CD14-positive monocyte (primary cell): ENCODE measurements around the gene NFAM1. TPM values are rescaled to one million over a fixed set of nuclear protein-coding genes. Genes with fewer than 3 reads are reported as not detected.
A peak's percentile ranks its signal among the peaks of the same experiment; 100 is the strongest.

Experiments
- DNase-seq, 3 donors: peaks; one replicate each; pipeline ENCODE4 v3.0.0-alpha.2; 2011 to 2022
- H2AFZ ChIP-seq: 2 replicates; pipeline ENCODE4 v1.6.0; 2012; ENCODE audit warnings: mild to moderate bottlenecking, low read depth, low read length, inconsistent platforms; ENCODE audit not compliant: insufficient read depth, poor library complexity, severe bottlenecking
- H3K27ac ChIP-seq, 2 donors: 1 replicate in 1 of 2; 2 replicates in 1 of 2; pipeline ENCODE4 v1.5.1; 2012 to 2013; ENCODE audit warnings: low read length in 2 of 2, control low read depth in 1 of 2, inconsistent platforms in 1 of 2, low read depth in 1 of 2, mild to moderate bottlenecking in 1 of 2
- H3K27me3 ChIP-seq, 2 donors: one replicate each; pipeline versions ENCODE4 v1.6.0 to v1.6.1; 2011 to 2013; ENCODE audit warnings: low read length in 2 of 2; ENCODE audit not compliant: control insufficient read depth in 2 of 2, insufficient read depth in 2 of 2
- H3K36me3 ChIP-seq, 2 donors: replicated peaks in 1 of 2; 1 replicate in 1 of 2; 2 replicates in 1 of 2; pipeline versions ENCODE4 v1.5.1 to v1.6.1; 2012 to 2013; ENCODE audit warnings: low read length in 2 of 2, control low read depth in 1 of 2, inconsistent platforms in 1 of 2, mild to moderate bottlenecking in 1 of 2; ENCODE audit not compliant: insufficient read depth in 2 of 2, control insufficient read depth in 1 of 2
- H3K4me1 ChIP-seq, 2 donors: 1 replicate in 1 of 2; 2 replicates in 1 of 2; pipeline versions ENCODE4 v1.5.1 to v1.6.1; 2012 to 2013; ENCODE audit warnings: low read length in 2 of 2, control low read depth in 1 of 2, inconsistent platforms in 1 of 2, mild to moderate bottlenecking in 1 of 2, moderate library complexity in 1 of 2; ENCODE audit not compliant: insufficient read depth in 2 of 2, control insufficient read depth in 1 of 2
- H3K4me2 ChIP-seq: replicated peaks from 2 replicates; pipeline ENCODE3; 2012; ENCODE audit warnings: low read length, moderate library complexity, mild to moderate bottlenecking; ENCODE audit not compliant: poor library complexity, severe bottlenecking; ENCODE audit errors: extremely low read depth
- H3K4me3 ChIP-seq, 3 experiments: fragments of 200-600 bp in 1 of 3; sonication (generic) in 1 of 3; replicated peaks in 1 of 3; 1 replicate in 2 of 3; 2 replicates in 1 of 3; pipeline ENCODE4 v1.5.1; 2011 to 2013; ENCODE audit warnings: low read length in 3 of 3, mild to moderate bottlenecking in 3 of 3, control low read depth in 2 of 3, low read depth in 2 of 3, inconsistent platforms in 1 of 3, moderate library complexity in 1 of 3
- H3K79me2 ChIP-seq: 2 replicates; pipeline ENCODE4 v1.6.0; 2012; ENCODE audit warnings: mild to moderate bottlenecking, control low read depth, inconsistent platforms, low read length, moderate library complexity; ENCODE audit not compliant: insufficient read depth
- H3K9ac ChIP-seq: 2 replicates; pipeline ENCODE4 v1.6.0; 2017; ENCODE audit warnings: low read length, mild to moderate bottlenecking; ENCODE audit not compliant: insufficient read depth, poor library complexity, severe bottlenecking
- H3K9me3 ChIP-seq, 2 donors: replicated peaks in 1 of 2; 1 replicate in 1 of 2; 2 replicates in 1 of 2; pipeline versions ENCODE4 v1.5.1 to v1.6.1; 2012 to 2013; ENCODE audit warnings: low read length in 2 of 2, control low read depth in 1 of 2; ENCODE audit not compliant: control insufficient read depth in 1 of 2, insufficient read depth in 1 of 2
- H4K20me1 ChIP-seq: 2 replicates; pipeline ENCODE4 v1.6.0; 2012; ENCODE audit warnings: mild to moderate bottlenecking, low read length, control low read depth, moderate library complexity; ENCODE audit not compliant: insufficient read depth
- H3K27ac Mint-ChIP-seq, 7 donors: one replicate each; pipeline ENCODE4 v1.8.0; 2020; ENCODE audit warnings: mild to moderate bottlenecking in 7 of 7, mixed read lengths in 7 of 7, moderate library complexity in 6 of 7, inconsistent platforms in 2 of 7
- H3K27me3 Mint-ChIP-seq, 3 donors: one replicate each; pipeline ENCODE4 v1.8.0; 2021 to 2022; ENCODE audit warnings: low read depth in 3 of 3, mild to moderate bottlenecking in 3 of 3, mixed read lengths in 3 of 3, moderate library complexity in 3 of 3, inconsistent platforms in 1 of 3
- H3K36me3 Mint-ChIP-seq, 2 donors: one replicate each; pipeline ENCODE4 v1.8.0; 2020; ENCODE audit warnings: mixed read lengths in 2 of 2, inconsistent platforms in 1 of 2, mild to moderate bottlenecking in 1 of 2
- H3K4me1 Mint-ChIP-seq: one replicate; pipeline ENCODE4 v1.8.0; 2020; ENCODE audit warnings: mild to moderate bottlenecking, mixed read lengths
- H3K4me3 Mint-ChIP-seq, 2 donors: one replicate each; pipeline ENCODE4 v1.8.0; 2020; ENCODE audit warnings: mild to moderate bottlenecking in 2 of 2, mixed read lengths in 2 of 2, moderate library complexity in 1 of 2
- H3K9me3 Mint-ChIP-seq, 7 donors: one replicate each; pipeline ENCODE4 v1.8.0; 2020 to 2022; ENCODE audit warnings: mixed read lengths in 7 of 7, mild to moderate bottlenecking in 6 of 7, moderate library complexity in 6 of 7, inconsistent platforms in 2 of 7
- WGBS: methylation state at CpG from one replicate; pipeline ENCODE4 v1.1.5; 2013; ENCODE audit warnings: missing lambda C conversion rate; ENCODE audit not compliant: insufficient coverage; 5-methylcytosine and 5-hydroxymethylcytosine counted together
- intact Hi-C, 2 donors: fragments of 100-400 bp; cut with micrococcal nuclease; formaldehyde crosslinking; loops; one replicate each; pipeline versions ENCODE4 v1.15.0 to v1.15.1; 2023
- polyA plus RNA-seq, 3 donors: library from polyadenylated mRNA; depleted of rRNA in 1 of 3; unstranded in 2 of 3; stranded (reverse) in 1 of 3; fragments of 300-500 nt in 2 of 3; fragments of >200 nt in 1 of 3; fragmentation: Illumina TruSeq in 2 of 3; gene quantifications; 1 replicate in 2 of 3; 2 replicates in 1 of 3; pipeline ENCODE4 v1.2.3, GENCODE V29; 2012 to 2021
- TF ChIP-seq, protein P1 (sequence below): fragments of 200-600 bp; IDR thresholded peaks from one replicate; pipeline ENCODE4 v1.8.0; 2022; ENCODE audit warnings: antibody characterized with exemption, mild to moderate bottlenecking

NFAM1 gene
- polyA plus RNA-seq, 3 donors: 36.0 to 71.0 (median 69.7) TPM

- no peak overlapping the region for H2AFZ ChIP-seq
- H3K4me3 ChIP-seq: no peak overlapping the region
- H3K4me1 ChIP-seq: no peaks in the 10 kb centered on the region
- H3K9ac ChIP-seq: no peak overlapping the region
- H3K27me3 ChIP-seq: no peaks in the 10 kb centered on the region
- intact Hi-C loops: no loop called here
- H3K27ac Mint-ChIP-seq: no peak overlapping the region
- TF ChIP-seq, protein P1, sequence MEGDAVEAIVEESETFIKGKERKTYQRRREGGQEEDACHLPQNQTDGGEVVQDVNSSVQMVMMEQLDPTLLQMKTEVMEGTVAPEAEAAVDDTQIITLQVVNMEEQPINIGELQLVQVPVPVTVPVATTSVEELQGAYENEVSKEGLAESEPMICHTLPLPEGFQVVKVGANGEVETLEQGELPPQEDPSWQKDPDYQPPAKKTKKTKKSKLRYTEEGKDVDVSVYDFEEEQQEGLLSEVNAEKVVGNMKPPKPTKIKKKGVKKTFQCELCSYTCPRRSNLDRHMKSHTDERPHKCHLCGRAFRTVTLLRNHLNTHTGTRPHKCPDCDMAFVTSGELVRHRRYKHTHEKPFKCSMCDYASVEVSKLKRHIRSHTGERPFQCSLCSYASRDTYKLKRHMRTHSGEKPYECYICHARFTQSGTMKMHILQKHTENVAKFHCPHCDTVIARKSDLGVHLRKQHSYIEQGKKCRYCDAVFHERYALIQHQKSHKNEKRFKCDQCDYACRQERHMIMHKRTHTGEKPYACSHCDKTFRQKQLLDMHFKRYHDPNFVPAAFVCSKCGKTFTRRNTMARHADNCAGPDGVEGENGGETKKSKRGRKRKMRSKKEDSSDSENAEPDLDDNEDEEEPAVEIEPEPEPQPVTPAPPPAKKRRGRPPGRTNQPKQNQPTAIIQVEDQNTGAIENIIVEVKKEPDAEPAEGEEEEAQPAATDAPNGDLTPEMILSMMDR: no peak
- DNase-seq: no peak
- H3K9me3 ChIP-seq: no peaks in the 10 kb centered on the region
- H3K36me3 ChIP-seq: peaks cover 93 to 100% of the 10 kb centered on the region in 2 donors
- H3K4me2 ChIP-seq: no peak overlapping the region
- H3K4me3 Mint-ChIP-seq: no peak overlapping the region
- no peak overlapping the region for H3K27ac ChIP-seq
- H3K4me1 Mint-ChIP-seq: no peaks in the 10 kb centered on the region
- H3K36me3 Mint-ChIP-seq: peaks cover 86 to 100% of the 10 kb centered on the region in 2 donors
- peaks cover 0 to 2% (median 0%) of the 10 kb centered on the region in 3 donors for H3K27me3 Mint-ChIP-seq
- H3K79me2 ChIP-seq: peaks cover 54% of the 10 kb centered on the region
- H3K9me3 Mint-ChIP-seq: peaks cover 0 to 3% (median 0%) of the 10 kb centered on the region in 7 donors
- 96% methylated on average over 14 of the region's 16 CpGs for WGBS
- peaks cover 100% of the 10 kb centered on the region for H4K20me1 ChIP-seq
Measured at GRCh38 chr22:42408810-42409529, 23.2 kb downstream of the NFAM1 start.

DNA sequence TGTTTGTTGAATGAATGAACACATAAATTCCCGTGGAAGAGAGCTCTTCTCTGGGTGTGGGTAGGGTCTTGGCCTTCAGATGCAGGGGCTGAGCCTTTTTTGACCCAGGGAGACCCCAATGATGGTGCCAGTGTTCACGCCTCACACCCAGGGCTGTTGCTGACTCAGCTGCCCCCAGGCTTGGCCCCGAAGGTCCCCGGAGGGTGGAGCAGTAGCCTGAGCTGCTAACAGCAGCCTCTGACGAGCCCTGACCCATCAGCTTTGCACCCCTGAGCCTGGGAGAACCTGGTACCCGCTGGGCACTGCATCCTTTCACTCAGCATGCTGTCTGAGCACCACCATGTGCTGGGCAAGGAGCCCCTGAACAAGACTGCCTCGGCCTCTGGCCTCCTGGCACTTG lies 23.9 kb downstream of the NFAM1 start:
- TF ChIP-seq, protein P1: no peak
- H3K4me3 Mint-ChIP-seq: no peak overlapping the region
- H3K27me3 ChIP-seq: no peaks in the 10 kb centered on the region
- peaks cover 93 to 100% of the 10 kb centered on the region in 2 donors for H3K36me3 Mint-ChIP-seq
- intact Hi-C loops: no loop called here
- no peak for DNase-seq
- no peak overlapping the region for H2AFZ ChIP-seq
- no peaks in the 10 kb centered on the region for H3K4me1 ChIP-seq
- peaks cover 0 to 2% (median 0%) of the 10 kb centered on the region in 3 donors for H3K27me3 Mint-ChIP-seq
- peak overlapping the region in 1 of 7 donors; percentile 6 for H3K27ac Mint-ChIP-seq
- peaks cover 51% of the 10 kb centered on the region for H3K79me2 ChIP-seq
- peaks cover 100% of the 10 kb centered on the region for H4K20me1 ChIP-seq
- H3K9me3 Mint-ChIP-seq: peaks cover 0 to 3% (median 0%) of the 10 kb centered on the region in 7 donors
- no peak overlapping the region for H3K4me2 ChIP-seq
- peaks cover 96 to 100% of the 10 kb centered on the region in 2 donors for H3K36me3 ChIP-seq
- no peaks in the 10 kb centered on the region for H3K4me1 Mint-ChIP-seq
- no peak overlapping the region for H3K27ac ChIP-seq
- H3K9me3 ChIP-seq: no peaks in the 10 kb centered on the region
- no peak overlapping the region for H3K4me3 ChIP-seq
- WGBS: 93% methylated on average over 5 of the region's 7 CpGs
- H3K9ac ChIP-seq: no peak overlapping the region
